Tibial artery (tissue), 4 donors: ENCODE measurements around the gene METTL14.
A peak's percentile ranks its signal among the peaks of the same experiment; 100 is the strongest.

Experiments used
- DNase-seq, 2 donors: peaks; one replicate each; pipeline ENCODE4 v3.0.0-alpha.2; 2019
- H3K27ac ChIP-seq, 2 donors: fragments of 200-600 bp; sonication (generic) in 1 of 2; 1 replicate in 1 of 2; 2 replicates in 1 of 2; pipeline ENCODE4 v1.5.1; 2018 to 2019; ENCODE audit warnings: mild to moderate bottlenecking in 1 of 2
- H3K27me3 ChIP-seq, 2 donors: fragments of 200-600 bp; sonication (generic) in 1 of 2; one replicate each; pipeline versions ENCODE4 v1.5.1 to v1.6.0; 2016 to 2019
- H3K36me3 ChIP-seq, 3 donors: fragments of 200-600 bp; sonication (generic) in 2 of 3; one replicate each; pipeline ENCODE4 v1.5.1; 2016 to 2019; ENCODE audit warnings: mild to moderate bottlenecking in 2 of 3
- H3K4me1 ChIP-seq, 4 donors: fragments of 200-600 bp; sonication (generic) in 2 of 4; 1 replicate in 3 of 4; 2 replicates in 1 of 4; pipeline ENCODE4 v1.5.1; 2016 to 2019
- H3K4me3 ChIP-seq, 2 donors: fragments of 200-600 bp; sonication (generic) in 1 of 2; 1 replicate in 1 of 2; 2 replicates in 1 of 2; pipeline ENCODE4 v1.5.1; 2018 to 2019; ENCODE audit warnings: mild to moderate bottlenecking in 2 of 2
- H3K9me3 ChIP-seq, 3 donors: fragments of 200-600 bp; sonication (generic) in 1 of 3; one replicate each; pipeline ENCODE4 v1.5.1; 2016 to 2019
- CTCF ChIP-seq, 2 experiments: fragments of 200-600 bp in 1 of 2; fragments of 450-650 bp in 1 of 2; IDR thresholded peaks; one replicate each; pipeline ENCODE4 v1.5.1; 2017 to 2019; ENCODE audit warnings: antibody characterized with exemption in 2 of 2, mild to moderate bottlenecking in 1 of 2, moderate library complexity in 1 of 2
- intact Hi-C: fragments of 100-400 bp; cut with DNase I; formaldehyde crosslinking; loops from one replicate; pipeline ENCODE4 v1.15.0; 2023; ENCODE audit warnings: low total_unique reads

The METTL14 gene

GRCh38 chr4:118752551-118752950, 67.4 kb downstream of the METTL14 start:
- no peak for DNase-seq
- Histone ChIP-seq H3K9me3 (no peaks in the 10 kb centered on the region), H3K27me3 (no peaks in the 10 kb centered on the region), H3K4me3 (no peak overlapping the region), H3K4me1 (peaks cover 6 to 65% (median 32%) of the 10 kb centered on the region in 4 donors), H3K36me3 (peaks cover 5 to 16% (median 6%) of the 10 kb centered on the region in 3 donors), H3K27ac (peak overlapping the region; percentile 81 to 84)
- intact Hi-C loops, result no loop called here
- no peak for TF ChIP-seq CTCF (IDR thresholded peaks at IDR 0.05)

GRCh38 chr4:118753096-118753495, 67.9 kb downstream of the METTL14 start:
- H3K4me3 ChIP-seq, result no peak overlapping the region
- intact Hi-C loops, result no loop called here
- peak overlapping the region; percentile 81 to 84 for H3K27ac ChIP-seq
- DNase-seq, result no peak
- H3K27me3 ChIP-seq, result no peaks in the 10 kb centered on the region
- no peak for TF ChIP-seq CTCF (IDR thresholded peaks at IDR 0.05)
- peaks cover 6 to 70% (median 35%) of the 10 kb centered on the region in 4 donors for H3K4me1 ChIP-seq
- H3K36me3 ChIP-seq, result peaks cover 5 to 16% (median 6%) of the 10 kb centered on the region in 3 donors
- no peaks in the 10 kb centered on the region for H3K9me3 ChIP-seq

- Histone ChIP-seq H3K4me3 (no peak overlapping the region), H3K9me3 (no peaks in the 10 kb centered on the region), H3K27ac (peak overlapping the region; percentile 81 to 84), H3K27me3 (no peaks in the 10 kb centered on the region), H3K4me1 (peaks cover 6 to 76% (median 38%) of the 10 kb centered on the region in 4 donors), H3K36me3 (peaks cover 5 to 16% (median 6%) of the 10 kb centered on the region in 3 donors)
- TF ChIP-seq CTCF (IDR thresholded peaks at IDR 0.05), result no peak
- intact Hi-C loops, result no loop called here
- no peak for DNase-seq
Observed at GRCh38 chr4:118753685-118754084, 68.5 kb downstream of the METTL14 start.

GRCh38 chr4:118754890-118755289, 69.7 kb downstream of the METTL14 start:
- Histone ChIP-seq H3K9me3 (no peaks in the 10 kb centered on the region), H3K4me1 (peaks cover 6 to 88% (median 50%) of the 10 kb centered on the region in 4 donors), H3K27me3 (no peaks in the 10 kb centered on the region), H3K36me3 (peaks cover 5 to 16% (median 6%) of the 10 kb centered on the region in 3 donors), H3K27ac (peak overlapping the region; percentile 81 to 84), H3K4me3 (no peak overlapping the region)
- intact Hi-C loops, result no loop called here
- no peak for TF ChIP-seq CTCF (IDR thresholded peaks at IDR 0.05)
- no peak for DNase-seq

GRCh38 chr4:118755438-118756226, 70.4 kb downstream of the METTL14 start:
- peaks cover 6 to 96% (median 55%) of the 10 kb centered on the region in 4 donors for H3K4me1 ChIP-seq
- H3K27ac ChIP-seq, result peak overlapping the region; percentile 81 to 84
- H3K36me3 ChIP-seq, result peaks cover 5 to 10% (median 6%) of the 10 kb centered on the region in 3 donors
- TF ChIP-seq CTCF (IDR thresholded peaks at IDR 0.05), result no peak
- intact Hi-C loops, result no loop called here
- no peaks in the 10 kb centered on the region for H3K9me3 ChIP-seq
- no peak overlapping the region for H3K4me3 ChIP-seq
- no peaks in the 10 kb centered on the region for H3K27me3 ChIP-seq
- no peak for DNase-seq
